ENCODE data around the gene SELENOT.

GRCh38 chr3:150597646-150598045 lies 5.5 kb upstream of the SELENOT start:
- no peak for TF ChIP-seq CTCF (IDR thresholded peaks at IDR 0.05; ENCODE audit: low read length)
- no peak for TF ChIP-seq EZH2 (optimal IDR thresholded peaks at IDR 0.05; ENCODE audit: low read depth, low read length)
- TF ChIP-seq EZH2phosphoT487 (IDR thresholded peaks at IDR 0.05; ENCODE audit: low read length) = no peak
